Testis (tissue), 2 donors: ENCODE results near the gene DNAJB7.

Source experiments
- CTCF ChIP-seq, 3 experiments: fragments of 450-650 bp in 2 of 3; fragments of 200-600 bp in 1 of 3; sonication (generic) in 1 of 3; IDR thresholded peaks; one replicate each; pipeline ENCODE4 v1.5.1; 2016 to 2019; ENCODE audit warnings: antibody characterized with exemption in 3 of 3, mild to moderate bottlenecking in 2 of 3, moderate library complexity in 1 of 3
- POLR2A ChIP-seq: fragments of 450-650 bp; IDR thresholded peaks from one replicate; pipeline ENCODE4 v1.6.1; 2017; ENCODE audit warnings: antibody characterized with exemption, mild to moderate bottlenecking, moderate library complexity

GRCh38 chr22:40844951-40845350 lies 17.0 kb downstream of the DNAJB7 start:
- TF ChIP-seq CTCF (IDR thresholded peaks at IDR 0.05) (no peak), POLR2A (no peak)
